HPDE6-E6E7 (cell line): ENCODE results near the gene TRAPPC10.

Experiments used
- DNase-seq: peaks from one replicate; pipeline ENCODE4 v3.0.0; 2011; ENCODE audit warnings: missing footprints; ENCODE audit errors: extremely low spot score

The TRAPPC10 gene

GRCh38 chr21:44002511-44002910 lies 9.6 kb upstream of the TRAPPC10 start:
- DNase-seq, result no peak

DNA sequence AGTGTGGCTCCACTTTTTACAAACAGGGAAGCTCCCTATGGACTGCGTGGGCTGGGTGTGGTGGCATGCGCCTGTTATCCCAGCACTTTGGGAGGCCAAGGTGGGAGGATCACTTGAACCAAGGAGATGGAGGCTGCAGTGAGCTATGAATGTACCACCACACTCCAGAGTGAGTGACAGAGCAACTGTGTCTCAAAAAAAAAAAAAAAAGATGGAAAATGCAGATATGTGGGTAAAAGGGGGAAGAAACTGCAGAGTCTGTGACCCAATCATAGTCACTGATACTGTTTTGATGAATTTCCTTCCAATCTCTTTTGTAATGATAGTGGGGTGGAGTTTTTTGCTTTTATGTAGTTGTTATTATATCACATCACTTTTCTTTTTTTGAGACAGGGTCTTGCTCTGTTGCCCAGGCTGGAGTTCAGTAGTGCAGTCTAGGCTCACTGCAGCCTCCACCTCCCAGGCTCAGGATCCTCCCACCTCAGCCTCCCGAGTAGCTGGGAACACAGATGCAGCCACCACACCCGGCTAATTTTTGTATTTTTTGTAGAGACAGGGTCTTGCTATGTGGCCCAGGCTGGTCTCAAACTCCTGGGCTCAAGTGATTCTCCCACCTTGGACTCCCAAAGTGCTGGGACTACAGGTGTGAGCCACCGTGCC lies 8.7 kb upstream of the TRAPPC10 start:
- DNase-seq, result no peak

GRCh38 chr21:44005071-44005470 lies 7.0 kb upstream of the TRAPPC10 start:
- DNase-seq, result no peak

- no peak for DNase-seq
Measured at GRCh38 chr21:44005593-44005992, 6.5 kb upstream of the TRAPPC10 start.

- peak; percentile 79 for DNase-seq
Measured at GRCh38 chr21:44006017-44006619, 6.0 kb upstream of the TRAPPC10 start.

GRCh38 chr21:44006656-44007055 lies 5.5 kb upstream of the TRAPPC10 start:
- no peak for DNase-seq

GRCh38 chr21:44010429-44010828 lies 1.7 kb upstream of the TRAPPC10 start:
- DNase-seq, result no peak

DNA sequence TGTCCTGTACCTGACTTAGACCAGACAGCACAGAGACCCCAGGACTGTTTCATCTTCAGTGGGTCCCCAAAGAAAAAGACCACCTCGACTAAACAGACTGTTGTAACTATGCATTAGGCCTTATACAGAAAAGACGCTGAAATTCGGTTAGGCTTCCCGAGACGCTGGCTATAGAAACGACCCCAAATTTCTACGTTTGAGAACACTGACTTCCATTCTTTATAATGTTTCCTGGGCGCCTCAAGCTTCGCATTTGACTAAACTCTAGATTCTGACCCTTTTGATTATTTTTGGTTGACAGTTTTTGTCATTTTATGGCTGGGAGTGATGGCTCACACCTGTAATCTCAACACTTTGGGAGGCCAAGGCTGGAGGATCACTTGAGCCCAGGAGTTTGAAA lies 986 bp upstream of the TRAPPC10 start:
- no peak for DNase-seq

DNA sequence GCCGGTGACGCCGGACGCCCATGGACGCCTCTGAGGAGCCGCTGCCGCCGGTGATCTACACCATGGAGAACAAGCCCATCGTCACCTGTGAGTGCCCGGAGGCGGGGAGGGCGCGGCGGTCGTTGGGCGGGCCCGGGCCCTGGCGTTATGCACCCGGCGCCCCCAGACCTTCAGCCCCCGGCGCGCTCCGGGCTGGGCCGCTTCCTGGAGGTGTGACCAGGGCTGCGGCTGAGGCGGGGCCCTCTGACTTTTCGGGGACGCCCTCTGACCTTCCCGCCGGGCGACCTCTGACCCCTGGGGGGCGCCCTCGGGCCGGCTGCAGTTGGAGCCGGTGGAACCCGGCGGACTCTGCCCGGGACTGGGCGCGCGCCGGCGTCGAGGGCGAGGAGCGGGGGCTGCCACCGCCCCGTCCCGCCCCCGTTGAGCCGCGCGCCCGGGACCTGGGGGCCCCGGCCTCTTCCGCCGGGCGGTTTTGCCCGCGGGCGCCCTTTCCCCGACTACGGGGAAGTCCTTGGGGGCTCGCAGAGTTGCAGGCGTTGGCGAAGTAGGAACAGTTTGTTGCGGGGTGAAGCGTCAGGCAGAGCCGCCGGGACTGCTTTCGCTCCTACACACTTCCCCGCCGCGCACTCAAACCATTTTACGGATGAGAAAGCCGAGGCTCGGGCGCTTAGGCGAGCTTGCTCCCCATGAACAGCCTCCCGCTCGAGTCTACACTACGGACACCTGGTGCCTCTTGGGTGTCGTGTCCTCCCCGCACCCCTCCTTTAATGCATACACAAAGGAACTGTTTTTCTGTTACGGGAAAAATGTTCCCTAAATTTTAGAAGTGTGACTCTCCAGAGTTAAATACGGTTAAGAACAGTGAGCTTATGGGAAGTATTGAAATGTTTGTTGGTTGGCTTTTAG lies 618 bp downstream of the TRAPPC10 start:
- DNase-seq, result peak; percentile 38

- no peak for DNase-seq
Measured at GRCh38 chr21:44013380-44014088, 1.4 kb downstream of the TRAPPC10 start.

DNA sequence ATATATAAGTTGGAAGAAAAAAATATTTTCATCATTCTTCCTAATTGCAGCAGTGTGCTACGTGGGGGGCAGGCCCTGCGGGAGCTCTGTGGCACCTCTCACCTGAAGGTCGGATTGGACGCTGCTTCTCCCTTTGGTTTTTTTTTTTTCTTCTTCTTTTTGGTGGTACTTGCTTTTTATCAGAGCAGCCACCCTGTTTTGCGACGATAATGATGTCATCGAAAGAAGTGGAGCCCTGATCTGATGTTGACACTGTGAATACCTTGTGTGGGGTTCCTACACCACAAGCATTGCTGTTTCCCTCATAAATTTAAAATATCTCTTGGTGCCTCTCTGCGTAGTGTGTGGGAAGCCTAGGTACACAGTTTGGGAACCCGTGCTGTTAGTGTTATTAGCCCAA lies 5.5 kb downstream of the TRAPPC10 start:
- no peak for DNase-seq

DNA sequence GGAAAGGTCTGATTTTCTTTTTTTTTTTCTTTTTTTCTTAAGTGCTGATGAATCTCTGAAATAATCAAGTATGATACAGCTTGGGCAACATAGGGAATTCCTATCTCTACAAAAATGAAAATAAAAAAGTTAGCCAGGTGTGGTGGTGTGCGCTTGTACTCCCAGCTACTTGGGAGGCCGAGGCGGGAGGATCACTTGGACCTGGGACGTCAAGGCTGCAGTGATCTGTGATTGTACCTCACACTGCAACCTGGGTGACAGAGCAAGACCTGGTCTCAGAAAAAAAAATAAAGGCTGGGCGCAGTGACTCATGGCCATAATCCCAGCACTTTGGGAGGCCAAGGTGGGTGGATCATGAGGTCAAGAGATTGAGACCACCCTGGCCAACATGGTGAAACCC lies 6.0 kb downstream of the TRAPPC10 start:
- DNase-seq, result no peak

DNA sequence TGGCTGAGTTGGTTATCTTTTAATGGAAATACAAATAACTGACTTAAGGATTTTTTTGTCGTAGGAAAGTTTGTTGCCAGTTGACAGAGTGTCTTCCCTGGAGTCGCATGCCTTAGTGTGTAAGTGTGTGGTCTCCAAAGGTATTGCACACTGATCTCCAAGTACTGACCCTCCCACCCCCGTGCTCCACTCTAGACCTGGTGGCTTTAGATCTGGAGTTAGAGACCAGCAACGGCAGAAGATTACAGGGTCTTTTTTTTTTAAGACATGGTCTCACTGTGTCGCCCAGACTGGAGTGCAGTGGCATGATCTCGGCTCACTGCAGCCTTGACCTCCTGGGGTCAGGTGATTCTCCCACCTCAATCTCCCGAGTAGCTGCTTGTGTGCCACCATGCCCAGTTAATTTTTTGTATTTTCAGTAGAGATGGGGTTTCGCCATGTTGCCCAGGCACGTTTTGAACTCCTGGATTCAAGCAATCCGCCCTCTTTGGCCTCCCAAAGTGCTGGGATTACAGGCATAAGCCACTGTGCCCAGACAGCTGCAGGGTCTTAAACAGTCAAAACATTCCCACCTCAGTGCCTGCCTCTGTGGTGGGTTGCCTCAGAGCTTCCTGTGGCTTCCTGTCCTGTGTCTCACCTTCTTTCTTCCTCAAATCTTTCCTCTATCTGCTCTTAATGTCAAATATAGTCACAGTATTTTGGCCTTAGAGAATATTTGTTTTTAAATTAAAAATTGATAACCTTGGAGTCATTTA lies 6.9 kb downstream of the TRAPPC10 start:
- no peak for DNase-seq

DNA sequence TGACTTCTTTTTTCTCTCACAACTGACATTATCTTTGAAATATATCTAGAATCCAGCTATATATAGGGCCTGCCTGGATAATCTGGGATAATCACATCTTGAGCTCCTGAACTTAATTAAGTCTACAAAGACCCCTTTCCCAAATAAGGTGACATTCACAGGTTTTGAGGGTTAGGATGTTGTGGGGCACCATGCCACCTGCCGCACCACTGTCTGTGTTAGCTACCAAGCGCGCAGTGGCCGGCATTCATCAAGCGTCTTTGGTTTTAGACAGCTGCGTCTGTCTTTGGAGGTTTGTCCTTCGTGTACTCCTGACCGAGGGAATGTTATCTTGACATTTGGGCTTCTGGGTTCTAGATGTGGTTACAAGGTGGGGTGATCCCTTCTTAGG lies 7.5 kb downstream of the TRAPPC10 start:
- DNase-seq, result no peak

GRCh38 chr21:44020551-44020950 lies 8.4 kb downstream of the TRAPPC10 start:
- no peak for DNase-seq

- no peak for DNase-seq
Measured at GRCh38 chr21:44021064-44021463, 9.0 kb downstream of the TRAPPC10 start.

- no peak for DNase-seq
Measured at GRCh38 chr21:44024257-44024656, 12.1 kb downstream of the TRAPPC10 start.

GRCh38 chr21:44024887-44025353 lies 12.8 kb downstream of the TRAPPC10 start:
- DNase-seq, result no peak

- DNase-seq, result no peak
Measured at GRCh38 chr21:44027607-44028286, 15.6 kb downstream of the TRAPPC10 start.

GRCh38 chr21:44028287-44028659 lies 16.2 kb downstream of the TRAPPC10 start:
- no peak for DNase-seq
